ENCODE data around the gene PFN3. TPM values are rescaled to one million over a fixed set of nuclear protein-coding genes. Genes with fewer than 3 reads are reported as not detected.

PFN3 gene
- total and polyA plus RNA-seq, 4 donors: not detected

DNA sequence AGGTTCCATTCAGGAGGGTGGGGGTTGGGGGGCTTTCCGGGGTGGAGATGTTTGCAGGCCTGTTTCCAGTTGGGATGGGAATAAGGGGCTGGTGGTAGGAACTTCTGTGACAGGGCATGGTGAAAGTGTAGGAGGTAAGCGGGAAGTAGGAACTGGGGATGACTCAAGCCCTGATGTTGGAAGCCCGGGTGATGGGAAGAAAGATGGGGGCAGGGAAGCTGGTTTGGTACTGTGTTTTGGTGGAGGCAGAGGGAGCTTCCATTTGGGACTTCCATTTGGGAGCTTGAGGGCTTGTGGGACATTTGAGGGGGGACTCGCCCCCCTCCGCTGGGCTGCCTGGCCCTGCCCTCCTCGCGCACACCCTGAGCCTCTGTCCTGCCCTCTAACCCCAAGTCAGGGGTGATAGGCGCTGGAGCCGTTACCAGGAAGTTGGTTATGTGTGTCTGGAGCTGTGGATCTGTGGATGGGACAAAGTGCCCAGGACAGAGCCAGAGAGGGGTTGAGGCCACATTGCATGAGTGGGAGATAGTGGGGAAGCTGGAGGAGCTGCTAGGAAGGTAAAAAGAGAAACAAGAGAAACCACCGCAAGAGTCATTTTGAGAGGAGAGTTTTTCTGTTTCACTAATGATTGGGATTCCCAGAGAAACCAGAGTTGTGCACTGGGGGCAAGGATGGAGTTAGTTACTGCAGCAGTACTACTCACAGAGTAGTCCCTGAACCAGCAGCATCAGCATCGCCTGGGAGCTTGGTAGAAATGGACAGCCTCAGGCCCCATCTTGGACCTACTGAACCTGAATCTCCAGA is 36.1 kb downstream of the PFN3 start:
- Histone ChIP-seq H3K9me3 (ENCODE audit: control insufficient read depth in 4 of 4, insufficient read depth in 3 of 4, low read length in 3 of 4) (no peaks in the 10 kb centered on the region), H3K4me1 (ENCODE audit: control insufficient read depth in 5 of 5, insufficient read depth in 5 of 5, low read length in 5 of 5) (peaks cover 0 to 26% (median 6%) of the 10 kb centered on the region in 5 donors), H3K9ac (ENCODE audit: insufficient read depth in 1 of 2, low read length in 2 of 2) (no peak overlapping the region), H3K4me3 (no peak overlapping the region), H3K27ac (ENCODE audit: low read depth in 1 of 2, low read length in 1 of 2) (no peak overlapping the region), H3K36me3 (ENCODE audit: control insufficient read depth in 4 of 4, insufficient read depth in 4 of 4, low read length in 4 of 4) (no peaks in the 10 kb centered on the region), H3K27me3 (ENCODE audit: control insufficient read depth in 3 of 3, insufficient read depth in 3 of 3, low read length in 2 of 3) (peaks cover 0 to 3% (median 2%) of the 10 kb centered on the region in 3 donors)
- ATAC-seq (ENCODE audit: insufficient read depth, low FRiP score) (no peak), DNase-seq (no peak)
- TF ChIP-seq, protein P1, sequence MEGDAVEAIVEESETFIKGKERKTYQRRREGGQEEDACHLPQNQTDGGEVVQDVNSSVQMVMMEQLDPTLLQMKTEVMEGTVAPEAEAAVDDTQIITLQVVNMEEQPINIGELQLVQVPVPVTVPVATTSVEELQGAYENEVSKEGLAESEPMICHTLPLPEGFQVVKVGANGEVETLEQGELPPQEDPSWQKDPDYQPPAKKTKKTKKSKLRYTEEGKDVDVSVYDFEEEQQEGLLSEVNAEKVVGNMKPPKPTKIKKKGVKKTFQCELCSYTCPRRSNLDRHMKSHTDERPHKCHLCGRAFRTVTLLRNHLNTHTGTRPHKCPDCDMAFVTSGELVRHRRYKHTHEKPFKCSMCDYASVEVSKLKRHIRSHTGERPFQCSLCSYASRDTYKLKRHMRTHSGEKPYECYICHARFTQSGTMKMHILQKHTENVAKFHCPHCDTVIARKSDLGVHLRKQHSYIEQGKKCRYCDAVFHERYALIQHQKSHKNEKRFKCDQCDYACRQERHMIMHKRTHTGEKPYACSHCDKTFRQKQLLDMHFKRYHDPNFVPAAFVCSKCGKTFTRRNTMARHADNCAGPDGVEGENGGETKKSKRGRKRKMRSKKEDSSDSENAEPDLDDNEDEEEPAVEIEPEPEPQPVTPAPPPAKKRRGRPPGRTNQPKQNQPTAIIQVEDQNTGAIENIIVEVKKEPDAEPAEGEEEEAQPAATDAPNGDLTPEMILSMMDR (IDR thresholded peaks at IDR 0.05; ENCODE audit: control extremely low read depth, extremely low read depth): no peak
- WGBS, 2 donors: 78 to 83% methylated on average over 11 of the region's 11 CpGs

DNA sequence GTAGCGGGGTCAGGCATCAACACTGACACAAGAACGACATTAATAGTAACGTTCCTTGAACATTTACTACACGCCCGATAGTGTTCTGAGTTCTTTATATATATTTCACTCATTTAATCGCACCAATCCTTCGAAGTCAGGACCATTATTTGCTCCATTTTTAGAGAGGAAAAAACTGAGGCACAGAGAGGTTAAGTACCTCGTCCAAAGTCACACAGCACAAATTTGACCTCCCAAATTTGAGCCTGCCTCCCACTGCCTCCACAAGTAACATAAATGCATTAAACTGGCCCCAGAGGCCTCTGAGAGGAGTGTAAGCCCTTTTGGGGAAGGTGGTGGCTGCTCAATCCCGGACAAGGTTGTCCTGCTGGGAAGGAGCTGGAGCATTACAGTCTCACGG is 36.9 kb downstream of the PFN3 start:
- ATAC-seq (ENCODE audit: insufficient read depth, low FRiP score) (no peak), DNase-seq (no peak)
- Histone ChIP-seq H3K4me3 (no peak overlapping the region), H3K27me3 (ENCODE audit: control insufficient read depth in 3 of 3, insufficient read depth in 3 of 3, low read length in 2 of 3) (peaks cover 0 to 3% (median 2%) of the 10 kb centered on the region in 3 donors), H3K9me3 (ENCODE audit: control insufficient read depth in 4 of 4, insufficient read depth in 3 of 4, low read length in 3 of 4) (no peaks in the 10 kb centered on the region), H3K9ac (ENCODE audit: insufficient read depth in 1 of 2, low read length in 2 of 2) (no peak overlapping the region), H3K36me3 (ENCODE audit: control insufficient read depth in 4 of 4, insufficient read depth in 4 of 4, low read length in 4 of 4) (no peaks in the 10 kb centered on the region), H3K27ac (ENCODE audit: low read depth in 1 of 2, low read length in 1 of 2) (no peak overlapping the region), H3K4me1 (ENCODE audit: control insufficient read depth in 5 of 5, insufficient read depth in 5 of 5, low read length in 5 of 5) (peaks cover 0 to 26% (median 6%) of the 10 kb centered on the region in 5 donors)
- TF ChIP-seq, protein P1 (IDR thresholded peaks at IDR 0.05; ENCODE audit: control extremely low read depth, extremely low read depth): no peak
- 50 to 67% methylated on average over 10 of the region's 10 CpGs for WGBS, 2 donors

DNA sequence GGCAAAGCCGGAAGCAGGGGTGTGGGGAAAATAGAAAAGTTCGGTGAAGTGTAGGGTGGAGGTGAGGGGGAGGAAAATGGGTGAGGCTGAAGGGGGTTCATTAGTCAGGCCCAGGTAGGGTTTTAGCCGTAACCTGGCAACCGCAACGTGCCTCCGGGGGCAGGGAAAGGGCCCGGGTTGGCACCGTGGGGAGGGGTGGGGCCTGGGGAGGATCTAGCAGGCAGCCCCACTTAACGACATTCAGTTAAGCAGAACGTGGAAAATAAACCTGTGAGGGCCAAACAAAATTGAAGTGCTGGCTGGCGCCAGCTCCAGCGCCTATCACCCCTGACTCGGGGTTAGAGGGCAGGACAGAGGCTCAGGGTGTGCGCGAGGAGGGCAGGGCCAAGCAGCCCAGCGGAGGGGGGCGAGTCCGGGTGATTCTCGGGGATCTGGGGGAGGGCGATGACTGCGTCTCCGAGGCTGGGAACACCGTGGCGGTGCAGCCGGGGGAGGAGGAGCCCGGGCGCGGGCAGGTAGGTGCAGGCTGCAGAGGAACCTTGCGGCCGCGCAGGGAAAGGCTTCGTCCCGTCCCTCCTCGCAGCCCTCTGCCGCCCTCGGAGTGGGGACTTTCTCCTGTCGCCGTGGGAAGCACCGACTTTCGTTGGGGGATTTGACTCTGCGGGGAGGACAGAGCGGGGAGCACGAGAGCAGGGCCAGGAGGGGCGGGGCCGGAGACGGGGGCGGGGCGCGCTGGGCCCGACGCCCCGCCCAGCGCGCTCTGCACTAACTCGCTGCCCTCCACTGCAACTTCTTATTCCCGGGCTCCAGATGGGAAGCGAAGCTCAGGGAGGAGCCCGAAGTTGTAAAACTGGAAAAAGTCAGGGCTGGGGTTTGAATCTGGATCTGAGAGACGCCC is 37.6 kb downstream of the PFN3 start:
- TF ChIP-seq, protein P1 (IDR thresholded peaks at IDR 0.05; ENCODE audit: control extremely low read depth, extremely low read depth): no peak
- peak; percentile 49 to 64 (median 59) for DNase-seq
- no peak overlapping the region for H3K9ac ChIP-seq (ENCODE audit: insufficient read depth in 1 of 2, low read length in 2 of 2)

More for the DNA sequence above, 37.6 kb downstream of the PFN3 start:
- H3K4me3 ChIP-seq: no peak overlapping the region
- H3K27ac ChIP-seq (ENCODE audit: low read depth in 1 of 2, low read length in 1 of 2): peak overlapping the region in 1 of 2 donors; percentile 21
- peak; percentile 67 for ATAC-seq (ENCODE audit: insufficient read depth, low FRiP score)
- no peaks in the 10 kb centered on the region for H3K9me3 ChIP-seq (ENCODE audit: control insufficient read depth in 4 of 4, insufficient read depth in 3 of 4, low read length in 3 of 4)
- no peaks in the 10 kb centered on the region for H3K36me3 ChIP-seq (ENCODE audit: control insufficient read depth in 4 of 4, insufficient read depth in 4 of 4, low read length in 4 of 4)
- 11 to 13% methylated on average over 45 to 59 of the region's 59 CpGs for WGBS, 2 donors
- H3K4me1 ChIP-seq (ENCODE audit: control insufficient read depth in 5 of 5, insufficient read depth in 5 of 5, low read length in 5 of 5): peaks cover 0 to 24% (median 6%) of the 10 kb centered on the region in 5 donors
- peaks cover 0 to 3% (median 0%) of the 10 kb centered on the region in 3 donors for H3K27me3 ChIP-seq (ENCODE audit: control insufficient read depth in 3 of 3, insufficient read depth in 3 of 3, low read length in 2 of 3)

All from lung (tissue), 12 donors.